Fibroblast of peridontal ligament (primary cell): ENCODE measurements around the gene SH3BGR.
"Not testable (repeated sequence)": the region's sequence is repeated elsewhere in the genome, so short reads cannot be mapped to it uniquely, and the experiment has no call there.

ENCODE experiments used
- DNase-seq: peaks from one replicate; pipeline ENCODE4 v3.0.0-alpha.2; 2010; ENCODE audit errors: extremely low read depth

The SH3BGR gene

GRCh38 chr21:39515684-39516472, 64.1 kb downstream of the SH3BGR start:
- no peak for DNase-seq

DNA sequence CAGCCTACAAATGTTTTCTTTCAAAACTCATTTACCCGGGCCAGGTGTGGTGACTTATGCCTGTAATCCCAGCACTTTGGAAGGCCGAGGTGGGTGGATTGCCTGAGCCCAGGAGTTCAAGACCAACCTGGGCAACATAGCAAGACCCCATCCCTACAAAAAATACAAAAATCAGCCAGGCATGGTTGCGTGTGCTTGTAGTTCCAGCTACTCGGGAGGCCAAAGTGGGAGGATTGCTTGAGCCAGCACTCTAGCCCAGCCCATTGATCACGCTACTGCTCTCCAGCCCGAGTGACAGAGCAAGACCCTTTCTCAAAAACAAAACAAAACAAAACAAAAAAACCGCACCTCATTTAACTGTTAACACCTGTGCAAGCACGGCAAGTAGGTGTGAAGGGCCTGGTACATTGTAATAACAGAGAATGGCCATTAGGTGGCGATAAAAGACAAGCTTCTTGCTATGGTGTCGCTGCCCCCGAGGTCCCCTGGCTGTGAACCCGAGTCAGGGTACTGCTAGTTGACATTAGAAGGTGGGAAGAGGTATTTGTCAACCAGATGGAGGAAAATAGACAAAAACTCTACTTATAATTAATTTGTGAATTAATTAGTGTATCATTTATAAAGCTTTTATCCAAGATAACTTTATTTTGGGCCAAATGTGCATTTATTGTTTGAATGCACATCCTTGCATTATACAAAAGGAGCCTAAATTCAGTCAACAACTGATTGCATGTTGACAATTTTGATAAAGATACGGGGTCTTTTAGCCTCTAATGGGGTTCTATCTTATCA, 66.5 kb downstream of the SH3BGR start:
- DNase-seq = peak; percentile 36

DNA sequence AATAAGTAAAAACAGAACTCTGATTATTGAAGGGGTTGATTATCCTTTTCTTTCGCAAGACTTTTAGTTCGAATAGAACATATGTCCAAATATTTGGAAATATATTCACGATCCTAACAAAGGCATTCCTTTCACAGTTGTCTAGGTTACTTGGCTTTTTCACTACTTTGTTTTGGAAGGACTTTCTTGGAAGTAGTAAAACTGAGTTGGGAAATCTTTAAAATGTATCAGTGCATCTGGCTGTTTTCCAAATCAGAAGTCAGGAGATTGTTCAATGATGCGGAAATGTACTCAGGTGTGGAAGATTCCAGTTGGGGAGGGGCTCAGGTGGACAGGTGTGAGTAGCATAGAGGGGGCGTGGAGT, 67.1 kb downstream of the SH3BGR start:
- peak; percentile 2 for DNase-seq

- no peak for DNase-seq
These were observed 68.1 kb downstream of the SH3BGR start for GRCh38 chr21:39519835-39520234.

DNA sequence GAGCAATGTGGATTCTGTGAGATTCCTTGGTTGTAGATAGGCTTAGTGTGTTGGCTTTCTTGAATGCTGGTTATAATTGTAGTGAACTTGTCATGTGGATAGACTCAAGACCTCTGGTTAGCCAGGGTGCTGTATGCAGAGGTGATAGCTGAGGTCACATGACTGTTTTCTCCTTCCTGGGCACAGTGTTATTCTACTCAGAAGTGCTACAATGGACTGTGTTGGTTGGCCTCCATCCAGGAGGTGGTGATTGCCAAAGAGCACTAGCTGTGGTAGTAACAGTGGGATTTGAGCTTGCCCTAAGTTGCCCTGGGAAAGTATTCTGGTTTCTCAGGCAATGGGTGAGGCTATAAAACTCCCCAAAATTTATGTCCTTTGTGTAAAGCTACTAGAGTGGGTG, 71.6 kb downstream of the SH3BGR start:
- no peak for DNase-seq

DNA sequence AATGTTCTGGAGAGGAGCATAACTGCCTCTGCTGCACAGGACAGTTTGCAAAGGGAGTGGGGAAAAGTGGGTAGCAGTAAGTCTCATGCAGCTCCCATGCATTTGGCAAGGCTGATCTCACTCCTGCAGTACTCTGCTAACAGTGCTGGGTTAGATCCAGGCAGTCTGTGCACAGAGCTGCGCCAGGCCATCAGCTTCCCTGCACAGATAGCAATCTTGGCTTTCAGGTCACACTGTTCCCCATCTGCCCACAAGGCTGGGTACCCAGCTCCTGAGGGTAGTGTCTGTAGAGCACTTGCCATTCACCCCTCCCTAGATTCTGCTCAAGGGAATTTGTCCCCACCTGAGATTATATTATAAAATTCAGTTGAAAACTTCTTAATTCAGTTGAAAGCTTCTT, 72.1 kb downstream of the SH3BGR start:
- DNase-seq = no peak

- DNase-seq = no peak
These were observed 73.4 kb downstream of the SH3BGR start for GRCh38 chr21:39525129-39525528.

- no peak for DNase-seq
These were observed 73.8 kb downstream of the SH3BGR start for GRCh38 chr21:39525601-39526000.

DNA sequence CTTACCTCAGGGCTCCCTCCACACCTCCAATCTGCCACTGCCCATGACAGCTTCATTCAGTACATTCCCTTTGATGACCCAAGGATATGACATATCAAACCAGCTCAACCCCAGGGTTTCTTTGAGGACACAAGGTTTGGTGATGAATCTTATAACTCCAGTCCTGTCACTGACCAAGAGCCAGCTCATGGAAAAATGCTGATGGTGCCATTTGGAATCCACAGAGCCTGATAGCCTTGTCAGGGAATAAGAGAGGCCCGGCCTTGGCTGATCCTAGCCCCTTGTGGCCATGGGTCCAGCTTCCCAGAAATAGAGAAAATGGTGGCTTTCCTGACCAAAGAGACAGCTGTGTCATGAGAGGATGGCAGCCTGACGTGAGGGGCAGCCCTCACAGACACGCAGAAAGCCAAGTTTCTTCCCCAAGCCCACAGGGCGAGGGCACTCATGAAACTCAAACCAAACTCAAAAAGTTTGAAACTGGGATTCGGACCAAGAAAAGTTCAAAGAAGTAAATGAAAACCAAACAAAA, 75.4 kb downstream of the SH3BGR start:
- DNase-seq = no peak

DNA sequence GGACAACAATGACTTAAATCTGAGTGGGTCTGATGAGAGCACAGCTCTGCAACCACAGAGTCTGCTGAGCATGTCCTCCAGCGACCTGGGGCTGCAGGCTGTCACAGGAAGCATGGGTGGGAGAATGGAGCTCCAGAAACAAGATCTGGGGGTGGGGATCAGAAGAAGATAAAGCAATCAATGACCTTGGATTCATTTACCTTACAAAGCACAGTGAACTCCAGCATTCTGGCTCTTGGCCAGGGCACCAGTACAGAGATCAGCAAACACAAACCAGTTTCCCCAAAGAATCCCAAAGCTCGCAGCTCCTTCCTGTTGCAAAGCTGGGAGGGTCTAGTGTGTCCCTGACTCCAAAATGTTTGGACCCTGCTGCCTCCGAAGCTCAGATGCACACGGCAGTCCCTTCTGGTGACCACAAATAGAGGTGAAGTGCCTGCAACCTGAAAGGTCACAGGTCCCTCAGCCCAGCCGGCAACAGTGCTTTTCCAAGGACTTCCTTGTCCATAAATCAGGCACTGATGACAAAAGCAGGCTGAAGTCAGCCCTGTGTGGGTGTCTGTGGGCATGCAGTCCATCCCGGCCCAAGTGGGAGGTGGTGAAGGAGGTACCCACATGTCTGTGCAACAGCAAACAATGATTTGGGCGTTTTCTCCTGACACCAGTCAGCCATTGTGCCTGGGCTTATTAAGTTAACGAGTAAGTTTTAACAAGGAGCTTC, 76.1 kb downstream of the SH3BGR start:
- DNase-seq = no peak

DNA sequence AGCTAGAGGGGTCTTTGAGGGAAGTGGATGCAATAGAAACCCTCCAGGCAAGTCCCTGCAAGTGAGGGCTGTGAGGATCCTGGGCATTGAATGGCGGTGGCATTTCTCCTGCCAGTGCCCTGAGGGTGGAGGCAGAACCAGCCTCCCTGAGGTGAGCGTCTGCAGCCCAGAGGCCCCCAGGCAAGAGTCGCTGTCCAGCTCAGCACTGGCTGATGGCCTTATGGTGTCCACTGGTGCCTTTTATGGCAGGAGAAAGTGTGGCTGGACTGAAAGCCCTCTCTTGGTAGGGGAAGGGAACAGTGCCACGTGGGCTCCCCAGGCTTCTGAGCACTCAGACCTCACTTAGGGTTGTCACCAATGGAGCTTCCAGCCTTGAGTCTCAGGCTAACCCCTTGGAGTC, 77.3 kb downstream of the SH3BGR start:
- no peak for DNase-seq

- no peak for DNase-seq
These were observed 79.3 kb downstream of the SH3BGR start for GRCh38 chr21:39531064-39531463.

DNA sequence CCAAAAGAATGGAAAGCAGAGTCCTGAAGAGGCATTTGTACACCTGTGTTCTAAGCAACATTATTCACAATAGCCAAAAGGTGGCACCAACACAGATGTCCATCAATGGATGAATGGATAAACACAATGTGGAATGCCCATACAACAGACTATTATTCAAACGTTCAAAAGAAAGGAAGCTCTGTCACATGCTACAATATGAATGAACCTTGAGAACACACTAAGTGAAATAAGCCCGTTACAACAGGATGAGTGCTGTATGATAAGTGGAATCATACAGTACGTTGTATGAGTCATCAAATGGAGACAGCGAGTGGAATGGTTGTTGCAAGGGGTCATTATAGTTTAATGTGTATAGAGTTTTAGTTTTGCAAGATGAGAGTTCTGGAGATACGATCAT, 80.1 kb downstream of the SH3BGR start:
- no peak for DNase-seq

DNA sequence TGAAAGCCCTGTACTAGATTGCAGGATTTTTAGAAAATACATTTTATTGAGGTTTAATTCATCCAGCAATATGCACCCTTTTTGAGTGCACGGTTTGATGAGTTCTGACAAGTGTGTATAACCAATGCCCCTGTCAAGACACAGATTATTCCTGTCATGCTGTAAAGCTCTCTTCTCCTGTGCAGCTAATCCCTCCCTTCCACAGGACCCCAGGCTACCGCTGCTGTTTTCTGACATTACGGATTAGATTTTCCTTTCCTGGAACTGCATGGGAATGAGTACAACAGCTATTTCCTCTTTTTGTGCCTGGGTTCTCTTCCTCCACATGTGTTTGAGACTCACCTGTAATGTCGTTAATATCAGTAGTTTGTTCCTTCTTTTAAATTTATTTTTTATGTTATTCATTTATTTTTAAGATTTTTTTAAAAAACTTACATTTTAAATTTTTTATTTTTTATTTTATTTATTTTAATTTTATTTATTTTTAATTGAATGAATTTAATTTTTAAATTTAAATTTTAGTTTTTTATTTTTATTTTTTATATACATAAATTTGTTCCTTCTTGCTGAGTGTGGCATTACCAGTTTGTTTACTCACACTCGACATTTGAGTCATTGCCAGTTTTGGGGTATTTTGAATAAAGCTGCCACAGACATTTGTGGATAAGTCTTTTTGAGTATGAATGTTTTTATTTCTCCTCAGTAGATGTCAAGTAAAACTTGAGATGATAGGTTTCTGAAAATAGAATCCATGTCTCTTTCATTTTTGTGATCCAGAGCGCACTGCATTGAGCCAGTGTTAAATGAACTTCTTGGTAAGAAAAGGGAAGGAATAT, 82.0 kb downstream of the SH3BGR start:
- no peak for DNase-seq

DNA sequence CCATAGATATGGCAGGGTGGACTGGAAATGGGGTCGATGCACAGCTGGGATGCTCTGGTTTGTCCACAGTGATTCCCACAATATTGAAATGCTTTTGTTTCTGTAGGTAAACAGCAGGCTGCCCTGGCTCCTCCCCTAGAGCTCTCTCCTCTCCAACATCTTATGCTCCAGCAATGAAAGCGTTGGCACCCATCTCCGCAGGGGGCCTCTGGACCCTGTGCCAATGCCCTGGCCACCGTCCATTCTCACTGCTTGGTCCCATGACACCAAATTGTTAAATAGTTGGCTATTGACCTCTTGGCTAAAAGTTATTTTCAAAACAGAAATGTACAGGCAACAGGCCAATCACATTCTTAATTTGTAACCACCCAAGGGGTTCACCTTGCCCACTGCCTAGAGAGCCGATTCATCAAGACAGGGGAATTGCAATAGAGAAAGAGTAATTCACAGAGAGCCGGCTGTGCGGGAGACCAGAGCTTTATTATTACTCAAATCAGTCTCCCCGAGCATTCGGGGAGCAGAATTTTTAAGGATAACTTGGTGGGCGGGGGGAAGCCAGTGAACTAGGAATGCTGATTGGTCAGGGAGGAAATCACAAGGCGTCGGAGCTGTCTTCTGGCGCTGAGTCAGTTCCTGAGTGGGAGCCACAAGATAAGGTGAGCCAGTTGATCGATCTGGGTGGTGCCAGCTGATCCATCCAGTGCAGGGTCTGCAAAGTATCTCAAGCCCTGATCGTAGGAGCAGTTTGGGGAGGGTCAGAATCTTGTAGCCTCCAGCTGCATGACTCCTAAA, 84.1 kb downstream of the SH3BGR start:
- no peak for DNase-seq

DNA sequence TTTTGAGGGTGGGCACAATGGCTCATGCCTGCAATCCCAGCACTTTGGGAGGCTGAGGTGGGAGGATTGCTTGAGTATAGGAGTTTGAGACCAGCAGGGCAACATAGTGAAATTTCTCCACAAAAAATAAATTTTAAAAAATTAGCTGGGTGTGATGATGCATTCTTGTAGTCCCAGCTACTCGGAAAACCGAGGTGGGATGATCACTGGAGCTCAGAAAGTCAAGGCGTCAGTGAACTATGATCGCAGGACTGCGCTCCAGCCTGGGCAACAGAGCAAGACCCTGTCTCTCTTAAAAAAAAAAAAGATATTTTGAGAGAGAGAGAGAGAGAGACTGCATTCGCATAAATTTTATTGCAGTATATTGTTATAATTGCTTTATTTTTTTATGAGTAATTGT, 85.1 kb downstream of the SH3BGR start:
- DNase-seq = no peak

GRCh38 chr21:39537571-39537970, 85.8 kb downstream of the SH3BGR start:
- no peak for DNase-seq

DNA sequence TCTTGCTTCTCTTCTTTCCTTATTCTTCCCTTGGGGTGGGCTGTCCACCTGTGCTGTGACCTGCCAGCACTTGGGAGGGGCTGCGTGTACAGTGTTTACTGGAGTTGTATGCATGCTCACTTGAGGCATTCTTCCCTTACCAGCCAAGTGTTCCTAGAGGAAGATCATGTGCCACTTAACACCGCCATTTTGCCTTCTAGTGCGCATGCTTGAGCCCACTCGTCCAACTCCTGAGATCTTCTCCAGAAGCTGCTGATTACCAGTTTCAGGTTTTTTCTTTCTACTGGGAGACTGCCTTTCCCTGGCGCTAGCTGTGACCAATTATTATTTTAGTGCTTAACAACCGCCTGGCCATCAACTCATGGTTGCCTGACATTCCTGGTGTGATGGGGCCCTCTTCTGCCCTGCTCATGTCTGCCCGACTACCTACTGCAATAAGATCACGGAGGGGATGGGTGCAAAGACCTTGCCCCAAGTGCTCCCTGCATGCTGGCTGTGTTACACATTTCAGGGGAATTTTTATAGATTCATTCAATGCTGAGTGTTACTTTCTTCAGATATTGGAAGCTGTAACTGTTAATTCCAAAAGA, 86.8 kb downstream of the SH3BGR start:
- DNase-seq = no peak

- not testable (repeated sequence) for DNase-seq
These were observed 88.6 kb downstream of the SH3BGR start for GRCh38 chr21:39540367-39540766.

DNA sequence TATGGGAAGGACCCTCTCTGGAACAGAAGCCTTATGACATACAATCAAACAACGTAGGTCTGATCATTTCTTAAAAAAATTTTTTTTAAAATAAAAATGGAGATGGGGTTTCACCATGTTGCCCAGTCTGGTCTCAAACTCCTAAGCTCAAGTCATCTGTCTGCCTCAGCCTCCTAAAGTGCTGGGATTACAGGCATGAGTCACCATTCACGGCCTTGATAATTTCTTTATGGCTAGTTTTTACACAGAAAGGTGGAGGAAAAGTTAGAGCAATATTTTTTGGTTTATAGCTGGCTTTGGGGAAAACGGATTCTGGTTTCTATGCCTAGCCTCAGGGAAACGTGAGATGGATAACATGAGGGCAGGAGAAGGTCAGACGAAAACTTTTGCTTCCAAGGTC, 91.0 kb downstream of the SH3BGR start:
- DNase-seq = no peak
